Activated CD4-positive, alpha-beta T cell treated with anti-CD3 and anti-CD28 coated beads for 24 hours (primary cell): Measurements from ENCODE around the gene RNF126.
"Not testable (repeated sequence)": the region's sequence is repeated elsewhere in the genome, so short reads cannot be mapped to it uniquely, and the experiment has no call there.

Experiments used
- DNase-seq, 2 donors: peaks; one replicate each; pipeline ENCODE4 v3.0.0-alpha.2; 2020; ENCODE audit warnings: low read depth in 2 of 2

The RNF126 gene

GRCh38 chr19:613732-614567 is 49.1 kb downstream of the RNF126 start:
- no peak for DNase-seq

- no peak for DNase-seq
Observed at GRCh38 chr19:612941-613340, 50.1 kb downstream of the RNF126 start.

- DNase-seq = peak; percentile 52 to 61
Observed at GRCh38 chr19:611481-611868, 51.5 kb downstream of the RNF126 start.

DNA sequence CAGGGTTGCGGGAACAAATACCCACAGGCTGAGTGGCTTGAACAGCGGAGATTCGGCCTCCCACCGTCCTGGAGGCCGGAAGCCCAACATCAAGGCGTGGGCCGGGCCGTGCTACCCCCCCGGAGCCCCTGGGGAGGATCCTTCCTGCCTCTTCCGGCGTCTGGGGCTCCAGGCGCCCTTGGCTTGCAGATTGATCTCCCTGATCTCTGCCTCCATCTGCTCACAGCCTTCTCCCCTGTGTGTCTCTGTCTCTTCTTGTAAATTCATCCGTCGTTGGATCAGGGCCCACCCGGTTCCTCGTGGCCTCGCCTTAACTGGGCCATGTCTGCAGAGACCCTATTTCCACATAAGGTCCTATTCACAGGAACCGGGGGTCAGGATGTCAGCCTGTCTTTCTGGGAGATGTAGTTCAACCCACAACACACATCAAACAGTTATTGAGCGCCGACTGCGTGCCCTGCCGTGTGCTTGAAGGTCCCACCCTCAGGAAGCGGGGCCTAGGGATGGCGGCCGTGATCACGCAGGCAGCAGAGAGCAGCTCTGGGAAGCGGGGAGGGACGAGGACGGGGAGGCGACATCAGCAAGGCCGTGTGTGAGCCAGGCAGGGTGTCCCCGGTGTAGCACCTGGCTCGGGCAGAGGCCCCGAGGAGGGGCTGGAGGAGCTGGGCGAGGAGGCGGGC is 52.1 kb downstream of the RNF126 start:
- peak in 1 of 2 donors; percentile 39 for DNase-seq

DNA sequence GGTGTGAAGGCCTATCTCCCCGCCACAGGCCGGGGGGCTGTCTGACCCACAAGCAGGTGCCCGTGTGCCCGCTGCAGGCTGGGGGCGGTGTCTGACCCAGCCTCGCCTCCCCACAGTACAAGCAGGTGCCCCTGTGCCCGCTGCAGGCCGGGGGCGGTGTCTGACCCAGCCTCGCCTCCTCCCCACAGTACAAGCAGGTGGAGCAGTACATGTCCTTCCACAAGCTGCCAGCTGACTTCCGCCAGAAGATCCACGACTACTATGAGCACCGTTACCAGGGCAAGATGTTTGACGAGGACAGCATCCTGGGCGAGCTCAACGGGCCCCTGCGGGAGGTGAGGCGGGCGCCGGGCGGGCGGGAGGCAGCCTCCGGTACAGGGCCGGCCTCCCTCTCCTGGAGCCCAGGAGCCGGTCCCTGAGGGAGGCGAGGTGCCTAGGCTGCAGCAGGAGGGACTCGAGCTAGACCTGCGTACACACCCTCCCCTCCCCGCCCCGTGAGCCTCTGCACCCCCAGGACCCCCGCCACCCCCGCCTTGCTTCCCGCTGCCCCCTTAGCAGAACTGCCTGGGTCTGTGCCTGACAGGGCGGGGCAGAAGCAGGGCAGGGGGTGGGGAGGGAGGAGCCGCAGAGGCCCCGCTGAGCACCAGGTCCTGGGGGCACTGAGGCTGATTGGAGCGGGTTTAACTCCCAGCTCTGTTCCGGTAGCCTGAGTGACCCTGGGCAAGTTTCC is 52.8 kb downstream of the RNF126 start:
- DNase-seq = no peak

DNA sequence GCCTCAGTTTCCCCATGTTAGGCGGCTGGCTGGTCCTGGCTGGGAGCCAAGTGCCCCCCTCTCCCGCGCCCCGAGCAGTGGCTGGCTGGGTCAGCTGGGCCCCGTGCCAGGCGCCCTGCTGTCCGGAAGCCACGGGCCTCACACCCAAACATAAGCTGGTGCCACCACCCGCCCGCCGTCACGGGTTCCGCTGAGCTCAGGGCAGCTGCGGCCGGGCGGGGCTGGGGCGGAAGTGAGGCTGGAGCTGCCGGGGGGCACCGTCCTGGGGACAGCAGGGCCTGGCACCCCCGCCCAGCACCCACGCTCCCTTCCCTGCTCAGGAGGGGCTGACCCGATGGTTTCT is 54.0 kb downstream of the RNF126 start:
- no peak for DNase-seq

DNA sequence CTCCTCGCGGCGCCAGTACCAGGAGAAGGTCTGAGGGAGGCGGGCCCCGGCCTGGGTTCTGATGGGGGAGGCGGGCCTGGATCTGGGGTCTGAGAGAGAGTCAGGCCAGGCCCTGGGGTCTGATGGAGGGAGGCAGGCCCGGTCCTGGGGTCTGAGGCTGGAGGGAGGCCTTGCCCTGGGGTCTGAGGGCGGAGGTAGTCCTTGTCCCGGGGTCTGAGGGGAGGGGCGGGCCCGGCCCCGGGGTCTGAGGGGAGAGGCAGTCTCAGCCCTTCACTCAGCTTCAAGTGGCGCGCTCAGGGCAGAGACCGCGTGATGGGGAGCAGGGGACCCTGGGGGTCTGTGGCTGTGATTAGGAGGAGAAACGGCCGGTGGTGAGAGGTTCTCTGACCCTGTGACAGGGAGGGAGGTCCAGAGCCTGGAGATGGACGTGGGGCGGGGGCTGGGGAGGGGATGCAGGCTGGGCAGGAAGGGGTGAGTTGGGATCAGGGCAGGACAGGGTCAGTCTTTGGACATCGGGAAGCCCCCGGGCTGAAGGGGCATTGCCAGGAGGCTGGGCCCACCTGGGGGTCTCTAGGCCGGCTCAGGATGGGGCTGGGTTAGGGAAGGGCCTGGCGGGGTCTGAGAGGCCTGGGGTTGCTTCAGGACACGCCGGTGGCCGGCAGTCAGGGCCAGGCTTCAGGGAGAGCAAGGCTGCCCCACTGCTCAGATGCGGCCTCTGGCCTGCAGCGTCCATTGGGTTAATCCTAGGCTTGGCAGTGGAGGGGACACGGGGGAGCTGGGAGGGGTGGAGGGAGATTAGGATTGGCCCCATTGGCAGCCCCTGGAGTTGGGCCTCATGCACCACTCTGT is 54.6 kb downstream of the RNF126 start:
- no peak for DNase-seq

GRCh38 chr19:607301-608154 is 55.5 kb downstream of the RNF126 start:
- no peak for DNase-seq

GRCh38 chr19:605061-605971 is 57.7 kb downstream of the RNF126 start:
- DNase-seq = not testable (repeated sequence)

DNA sequence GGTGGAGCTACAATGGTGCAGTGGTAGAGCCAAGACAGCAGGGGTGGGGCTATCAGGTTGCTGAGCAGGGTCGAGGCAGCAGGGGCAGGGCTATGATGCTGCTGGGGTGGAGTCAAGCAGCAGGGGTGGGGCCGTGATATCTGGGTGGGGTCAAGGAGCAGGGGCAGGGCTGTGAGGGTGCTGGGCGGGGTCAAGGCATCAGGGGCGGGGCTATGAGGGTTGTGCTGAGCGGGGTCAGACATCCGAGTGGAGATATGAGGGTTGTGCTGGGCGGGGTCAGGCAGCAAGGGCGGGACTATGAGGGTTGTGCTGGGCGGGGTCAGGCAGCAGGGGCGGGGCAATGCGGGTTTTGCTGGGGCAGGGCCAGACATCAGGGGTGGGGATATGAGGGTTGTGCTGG is 58.7 kb downstream of the RNF126 start:
- DNase-seq = peak in 1 of 2 donors; percentile 48

- DNase-seq = not testable (repeated sequence)
Observed at GRCh38 chr19:603779-604178, 59.2 kb downstream of the RNF126 start.

GRCh38 chr19:603302-603639 is 59.7 kb downstream of the RNF126 start:
- not testable (repeated sequence) for DNase-seq

- no peak for DNase-seq
Observed at GRCh38 chr19:602391-603301, 60.4 kb downstream of the RNF126 start.

DNA sequence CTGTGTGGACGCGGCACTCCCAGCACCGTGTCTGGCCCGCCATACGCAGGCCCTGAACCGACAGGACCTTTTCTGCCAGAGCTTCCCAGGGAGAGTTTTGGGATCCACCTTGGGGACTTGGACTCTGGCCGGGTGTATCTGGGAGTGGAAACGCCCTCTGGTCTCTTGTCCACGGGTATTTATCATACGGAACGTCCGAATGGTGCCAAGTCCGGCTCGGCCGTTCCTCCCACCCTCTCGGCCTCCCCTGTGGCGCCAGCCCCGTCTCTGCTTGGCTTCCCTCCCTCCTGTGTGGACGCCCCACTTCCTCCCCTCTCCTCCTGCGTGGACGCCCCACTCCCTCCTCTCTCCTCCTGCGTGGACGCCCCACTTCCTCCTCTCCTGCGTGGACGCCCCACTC is 61.2 kb downstream of the RNF126 start:
- no peak for DNase-seq

- no peak for DNase-seq
Observed at GRCh38 chr19:601310-601709, 61.7 kb downstream of the RNF126 start.
